Muscle of leg (tissue), 11 donors: Measurements from ENCODE around the gene CHKA. TPM values are rescaled to one million over a fixed set of nuclear protein-coding genes. Genes with fewer than 3 reads are reported as not detected.

Experiments
- DNase-seq: peaks from one replicate; pipeline ENCODE4 v3.0.0; 2013
- H3K27ac ChIP-seq: one replicate; pipeline ENCODE4 v1.5.1; 2013; ENCODE audit warnings: mild to moderate bottlenecking, low read length, control low read depth
- H3K27me3 ChIP-seq: one replicate; pipeline ENCODE4 v1.6.1; 2013; ENCODE audit warnings: low read length; ENCODE audit not compliant: control insufficient read depth, insufficient read depth
- H3K36me3 ChIP-seq: one replicate; pipeline ENCODE4 v1.6.1; 2013; ENCODE audit warnings: low read length; ENCODE audit not compliant: control insufficient read depth, insufficient read depth
- H3K4me1 ChIP-seq: one replicate; pipeline ENCODE4 v1.6.1; 2013; ENCODE audit warnings: low read length; ENCODE audit not compliant: control insufficient read depth, insufficient read depth
- H3K4me3 ChIP-seq: one replicate; pipeline ENCODE4 v1.5.1; 2013; ENCODE audit warnings: low read length, control low read depth
- H3K9me3 ChIP-seq: replicated peaks from 2 replicates; pipeline ENCODE4 v1.6.1; 2013; ENCODE audit warnings: low read depth, low read length; ENCODE audit not compliant: control insufficient read depth
- WGBS: methylation state at CpG from one replicate; pipeline ENCODE4 v1.1.5; 2013; ENCODE audit warnings: missing lambda C conversion rate; ENCODE audit not compliant: insufficient coverage; 5-methylcytosine and 5-hydroxymethylcytosine counted together
- polyA plus RNA-seq, 8 donors: library from polyadenylated mRNA; unstranded; fragments of 120-200 nt; gene quantifications; one replicate each; pipeline versions ENCODE4 v1.2.1 to v1.2.3, GENCODE V29; 2013; ENCODE audit warnings: inconsistent platforms in 1 of 8, low replicate concordance in 1 of 8; ENCODE audit not compliant: insufficient read length in 8 of 8, insufficient read depth in 1 of 8
- total RNA-seq: library from RNA; stranded (reverse); fragments of 120-200 nt; gene quantifications from one replicate; pipeline ENCODE4 v1.2.4, GENCODE V29; 2013

The CHKA gene
- total and polyA plus RNA-seq, 9 donors = 9.6 to 25.7 (median 13.4) TPM

- Histone ChIP-seq H3K4me1 (peaks cover 18% of the 10 kb centered on the region), H3K4me3 (peak overlapping the region; percentile 95), H3K36me3 (peaks cover 33% of the 10 kb centered on the region), H3K27ac (peak overlapping the region; percentile 88), H3K27me3 (no peaks in the 10 kb centered on the region), H3K9me3 (no peaks in the 10 kb centered on the region)
- no peak for DNase-seq
- 18% methylated on average over 9 of the region's 10 CpGs for WGBS
Measured at GRCh38 chr11:68031144-68031464, 90.1 kb downstream of the CHKA start.

GRCh38 chr11:68030318-68031143 is 90.7 kb downstream of the CHKA start, which contains the start of gene NDUFS8:
TSS of gene NDUFS8 (plus strand) at chr11:68030681. CDS start at chr11:68032152, 1,471 bp downstream.
- no peaks in the 10 kb centered on the region for H3K9me3 ChIP-seq
- DNase-seq = peak; percentile 100
- H3K36me3 ChIP-seq = peaks cover 29% of the 10 kb centered on the region
- H3K4me3 ChIP-seq = peak within 1 kb of the TSS; percentile 95
- under 1% methylated on average over 36 of the region's 56 CpGs for WGBS
- H3K27me3 ChIP-seq = no peaks in the 10 kb centered on the region
- peaks cover 18% of the 10 kb centered on the region for H3K4me1 ChIP-seq
- peak within 1 kb of the TSS; percentile 88 for H3K27ac ChIP-seq

- Histone ChIP-seq H3K27me3 (no peaks in the 10 kb centered on the region), H3K9me3 (peaks cover 7% of the 10 kb centered on the region), H3K36me3 (peaks cover 17% of the 10 kb centered on the region), H3K27ac (no peak overlapping the region), H3K4me3 (no peak overlapping the region), H3K4me1 (peaks cover 18% of the 10 kb centered on the region)
- 95% methylated on average over 8 of the region's 12 CpGs for WGBS
- no peak for DNase-seq
Measured at GRCh38 chr11:68028802-68029545, 92.2 kb downstream of the CHKA start.

GRCh38 chr11:68027667-68028066 is 93.5 kb downstream of the CHKA start:
- Histone ChIP-seq H3K4me1 (peaks cover 18% of the 10 kb centered on the region), H3K36me3 (peaks cover 5% of the 10 kb centered on the region), H3K27ac (no peak overlapping the region), H3K4me3 (no peak overlapping the region), H3K27me3 (no peaks in the 10 kb centered on the region), H3K9me3 (peaks cover 7% of the 10 kb centered on the region)
- 91% methylated on average over 21 of the region's 21 CpGs for WGBS
- DNase-seq = no peak

- DNase-seq = no peak
- H3K27ac ChIP-seq = no peak overlapping the region
- no peaks in the 10 kb centered on the region for H3K27me3 ChIP-seq
- H3K9me3 ChIP-seq = peaks cover 7% of the 10 kb centered on the region
- no peak overlapping the region for H3K4me3 ChIP-seq
- WGBS = 84% methylated on average over 17 of the region's 18 CpGs
- no peaks in the 10 kb centered on the region for H3K36me3 ChIP-seq
- H3K4me1 ChIP-seq = peaks cover 13% of the 10 kb centered on the region
Measured at GRCh38 chr11:68026391-68027105, 94.6 kb downstream of the CHKA start.

GRCh38 chr11:68025047-68025446 is 96.1 kb downstream of the CHKA start:
- Histone ChIP-seq H3K27me3 (no peaks in the 10 kb centered on the region), H3K27ac (no peak overlapping the region), H3K36me3 (no peaks in the 10 kb centered on the region), H3K9me3 (peaks cover 7% of the 10 kb centered on the region), H3K4me1 (peaks cover 6% of the 10 kb centered on the region), H3K4me3 (no peak overlapping the region)
- no peak for DNase-seq
- WGBS = 54% methylated on average over 3 of the region's 5 CpGs

- Histone ChIP-seq H3K9me3 (peaks cover 7% of the 10 kb centered on the region), H3K4me1 (peaks cover 2% of the 10 kb centered on the region), H3K36me3 (no peaks in the 10 kb centered on the region), H3K27ac (no peak overlapping the region), H3K27me3 (no peaks in the 10 kb centered on the region), H3K4me3 (no peak overlapping the region)
- 89% methylated on average over 3 of the region's 5 CpGs for WGBS
- no peak for DNase-seq
Measured at GRCh38 chr11:68024508-68024907, 96.7 kb downstream of the CHKA start.

- WGBS = 84% methylated on average over 11 of the region's 13 CpGs
- no peaks in the 10 kb centered on the region for H3K27me3 ChIP-seq
- H3K4me3 ChIP-seq = no peak overlapping the region
- peaks cover 7% of the 10 kb centered on the region for H3K9me3 ChIP-seq
- H3K4me1 ChIP-seq = no peaks in the 10 kb centered on the region
- no peak for DNase-seq
- H3K27ac ChIP-seq = no peak overlapping the region
- H3K36me3 ChIP-seq = no peaks in the 10 kb centered on the region
Measured at GRCh38 chr11:68022531-68022930, 98.7 kb downstream of the CHKA start.

- peaks cover 8% of the 10 kb centered on the region for H3K4me1 ChIP-seq
- WGBS = 57% methylated on average over 27 of the region's 27 CpGs
- no peak overlapping the region for H3K27ac ChIP-seq
- no peaks in the 10 kb centered on the region for H3K27me3 ChIP-seq
- peaks cover 7% of the 10 kb centered on the region for H3K9me3 ChIP-seq
- no peak for DNase-seq
- H3K4me3 ChIP-seq = no peak overlapping the region
- no peaks in the 10 kb centered on the region for H3K36me3 ChIP-seq
Measured at GRCh38 chr11:68021167-68021787, 99.9 kb downstream of the CHKA start.
